K562 (cell line): Measurements from ENCODE around the gene ZFYVE28. TPM values are rescaled to one million over a fixed set of nuclear protein-coding genes. Genes with fewer than 3 reads are reported as not detected.

Source experiments
- ATAC-seq: fragments of 200-7000 bp; cut with Tn5 transposase; 3 replicates; pipeline ENCODE4 v1.9.1; 2020; ENCODE audit warnings: moderate library complexity
- BruUV-seq: library from RNA; stranded (reverse); fragments of 400-500 nt; replicated peaks from 2 replicates; lab custom pipeline; 2021; lab: Mats Ljungman, UMichigan
- CTCF ChIA-PET: fragments of 300-600 bp; formaldehyde crosslinking; extraction: SDS; loops from one replicate; lab custom pipeline; 2021; ENCODE audit warnings: low intra/inter-chr PET ratio; lab: Yijun Ruan, JAX
- POLR2A ChIA-PET: fragments of 300-600, 350-650 bp; sonication (Branson Sonifier 250); formaldehyde crosslinking; extraction: SDS; loops from one replicate; lab custom pipeline; 2021; ENCODE audit warnings: antibody characterized with exemption, inconsistent platforms; lab: Yijun Ruan, JAX
- DNase-seq, 4 experiments: peaks; one replicate each; pipeline versions ENCODE4 v3.0.0 to v3.0.0-alpha.2; 2011 to 2018; ENCODE audit warnings: low spot score in 3 of 4, mixed read lengths in 3 of 4; ENCODE audit errors: extremely low read depth in 1 of 4
- FAIRE-seq: peaks from 2 replicates; lab custom pipeline; 2011; peaks lifted over from hg19 to GRCh38; lab: Jason Lieb, UNC
- H2AFZ ChIP-seq: 2 replicates; pipeline ENCODE4 v1.6.0; 2011; ENCODE audit warnings: low read depth, low read length, control low read depth, inconsistent platforms
- H3K27ac ChIP-seq: fragments of 200-600 bp; 3 replicates; pipeline ENCODE4 v1.8.0; 2011; ENCODE audit warnings: low read depth, mild to moderate bottlenecking, control low read depth, inconsistent platforms, low read length, moderate library complexity, mixed read lengths; ENCODE audit errors: extremely low read depth
- H3K27me3 ChIP-seq, 2 experiments: fragments of 300-600 bp in 1 of 2; 2 replicates in 1 of 2; 3 replicates in 1 of 2; pipeline versions ENCODE4 v1.6.0 to v1.8.0; 2011; ENCODE audit warnings: inconsistent platforms in 2 of 2, low read length in 2 of 2, mild to moderate bottlenecking in 1 of 2, mixed read lengths in 1 of 2, moderate library complexity in 1 of 2; ENCODE audit not compliant: control insufficient read depth in 2 of 2, insufficient read depth in 2 of 2
- H3K36me3 ChIP-seq: fragments of 300-600 bp; 3 replicates; pipeline ENCODE4 v1.8.0; 2011; ENCODE audit warnings: mild to moderate bottlenecking, low read length, inconsistent platforms; ENCODE audit not compliant: control insufficient read depth, insufficient read depth
- H3K4me1 ChIP-seq, 2 experiments: fragments of 200-600 bp in 1 of 2; replicated peaks in 1 of 2; 2 replicates in 1 of 2; 3 replicates in 1 of 2; pipeline versions ENCODE4 v1.5.1 to v1.8.0; 2011; ENCODE audit warnings: inconsistent platforms in 2 of 2, low read length in 2 of 2, mild to moderate bottlenecking in 1 of 2, mixed read lengths in 1 of 2, moderate library complexity in 1 of 2; ENCODE audit not compliant: control insufficient read depth in 2 of 2, insufficient read depth in 2 of 2
- H3K4me2 ChIP-seq: 2 replicates; pipeline ENCODE4 v1.6.1; 2011; ENCODE audit warnings: low read length, control low read depth, inconsistent platforms, mixed read lengths; ENCODE audit not compliant: insufficient read depth
- H3K4me3 ChIP-seq: fragments of 200-600 bp; sonication (generic), shearing (Covaris generic); 2 replicates; pipeline ENCODE4 v1.5.1; 2016; ENCODE audit warnings: control low read depth, inconsistent platforms
- H3K79me2 ChIP-seq: fragments of 200-600 bp; 3 replicates; pipeline ENCODE4 v1.8.0; 2011; ENCODE audit warnings: low read length, inconsistent platforms; ENCODE audit not compliant: control insufficient read depth, insufficient read depth
- H3K9ac ChIP-seq, 2 experiments: 2 replicates each; pipeline versions ENCODE4 v1.6.0 to v1.6.1; 2011; ENCODE audit warnings: low read depth in 2 of 2, low read length in 2 of 2, control low read depth in 1 of 2, inconsistent platforms in 1 of 2, mild to moderate bottlenecking in 1 of 2, mixed read lengths in 1 of 2; ENCODE audit not compliant: insufficient read depth in 1 of 2
- H3K9me1 ChIP-seq: one replicate; pipeline ENCODE4 v1.6.0; 2011; ENCODE audit warnings: inconsistent platforms, mild to moderate bottlenecking, low read length, moderate library complexity; ENCODE audit not compliant: control insufficient read depth, insufficient read depth
- H3K9me3 ChIP-seq: replicated peaks from 2 replicates; pipeline ENCODE4 v1.5.1; 2011; ENCODE audit warnings: low read depth, low read length, inconsistent platforms; ENCODE audit not compliant: control insufficient read depth, insufficient read depth
- H4K20me1 ChIP-seq: replicated peaks from 2 replicates; pipeline ENCODE4 v1.6.1; 2011; ENCODE audit warnings: low read length, inconsistent platforms, mixed read lengths; ENCODE audit not compliant: control insufficient read depth, insufficient read depth
- BACH1 ChIP-seq: fragments of 200-800 bp; sonication (Bioruptor generic); IDR thresholded peaks from 2 replicates; pipeline ENCODE4 v1.6.1; 2016; ENCODE audit warnings: missing genetic modification characterization, missing compliant biosample characterization
- EZH2 ChIP-seq: IDR thresholded peaks from 2 replicates; pipeline ENCODE4 v1.6.1; 2012; ENCODE audit warnings: low read depth, mild to moderate bottlenecking, inconsistent platforms, low read length, borderline replicate concordance
- HIVEP1 ChIP-seq: fragments of 250-450 bp; sonication (Bioruptor Pico); IDR thresholded peaks from 2 replicates; pipeline ENCODE4 v1.4.0; 2020; ENCODE audit warnings: mild to moderate bottlenecking
- MCM3 ChIP-seq: fragments of 450-650 bp; IDR thresholded peaks from 2 replicates; pipeline ENCODE4 v1.6.1; 2016
- MTA2 ChIP-seq: fragments of 450-650 bp; IDR thresholded peaks from 2 replicates; pipeline ENCODE4 v1.6.1; 2016; ENCODE audit warnings: low read depth
- PHF21A ChIP-seq: fragments of 450-650 bp; IDR thresholded peaks from 2 replicates; pipeline ENCODE4 v1.6.1; 2017; ENCODE audit warnings: low read depth, borderline replicate concordance
- POLR2G ChIP-seq: fragments of 200-400 bp; formaldehyde crosslinking; IDR thresholded peaks from 2 replicates; pipeline ENCODE4 v1.6.1; 2017; ENCODE audit warnings: low read depth, mild to moderate bottlenecking, antibody characterized with exemption, low read length, moderate library complexity
- ZNF224 ChIP-seq: sonication (generic); formaldehyde crosslinking; IDR thresholded peaks from 2 replicates; pipeline ENCODE4 v1.8.0; 2022; ENCODE audit warnings: mild to moderate bottlenecking, missing genetic modification reagents
- WGBS: fragments of 100-300 bp; shearing (Covaris generic); methylation state at CpG from one replicate; pipeline ENCODE4 v1.1.6; 2016; ENCODE audit warnings: low coverage, mixed read lengths; ENCODE audit not compliant: insufficient coverage; ENCODE audit errors: missing lambda C conversion rate; 5-methylcytosine and 5-hydroxymethylcytosine counted together
- in situ Hi-C: fragments of 300-500 bp; cut with MboI; formaldehyde crosslinking; loops from 4 replicates; pipeline ENCODE4 v1.15.0; 2018; ENCODE audit warnings: inconsistent platforms, mixed read lengths
- intact Hi-C: fragments of 100-400 bp; cut with micrococcal nuclease; formaldehyde crosslinking; loops from 2 replicates; pipeline ENCODE4 v1.14.2; 2022
- polyA plus RNA-seq, 8 experiments: library from polyadenylated mRNA; depleted of rRNA in 4 of 8; stranded (reverse) in 5 of 8; unstranded in 3 of 8; fragments of >200 nt; fragmentation: Nextera tagmentation in 2 of 8; fragmentation: Illumina TruSeq in 1 of 8; extraction: Ambion mirVana in 2 of 8; extraction: Trizol in 1 of 8; gene quantifications; 2 replicates each; pipeline versions ENCODE4 v1.2.1 to v1.2.3, GENCODE V29; 2011 to 2014; ENCODE audit warnings: inconsistent platforms in 1 of 8, missing spikeins in 1 of 8
- total RNA-seq, 7 experiments: library from RNA; depleted of rRNA in 6 of 7; stranded (reverse); fragments of >200 nt in 6 of 7; fragmentation: Illumina TruSeq in 2 of 7; extraction: Trizol in 2 of 7; gene quantifications; 2 replicates each; pipeline versions ENCODE4 v1.2.1 to v1.2.3, GENCODE V29; 2011 to 2021; ENCODE audit warnings: low replicate concordance in 1 of 7

ZFYVE28 gene
- total and polyA plus RNA-seq, 9 of the 15 experiments (the other 6 are each of a cell fraction or from before 2014, with no cell fraction given) = 1.3 to 24.8 (median 8.9) TPM

GRCh38 chr4:2303121-2303685 is 115.2 kb downstream of the ZFYVE28 start:
- TF ChIP-seq MCM3 (no peak), POLR2G (peak; percentile 5; the same call in 1 of the 2 replicates), PHF21A (no peak)
- no peak overlapping the region for H3K4me2 ChIP-seq
- WGBS = 94% methylated on average over 8 of the region's 19 CpGs
- ChIA-PET POLR2A (interaction anchor here (0.6 kb wide), 2 partner anchors 91 to 700 kb away, joined by 3 to 4 read pairs; no protein-coding TSS in a partner anchor), CTCF (no interaction called here)
- peaks cover 0 to 40% of the 10 kb centered on the region in 2 experiments; a peak in 2 of 5 replicates for H3K4me1 ChIP-seq
- H3K9me1 ChIP-seq = no peaks in the 10 kb centered on the region
- BruUV-seq = no TSS peak
- FAIRE-seq = no peak
- in situ Hi-C loops = no loop called here
- no peak for ATAC-seq
- DNase-seq = no peak
- H3K79me2 ChIP-seq = no peaks in the 10 kb centered on the region
- H2AFZ ChIP-seq = no peak overlapping the region
- H3K27ac ChIP-seq = no peak overlapping the region
- no peaks in the 10 kb centered on the region for H3K27me3 ChIP-seq
- intact Hi-C loops = no loop called here
- H3K9ac ChIP-seq = no peak overlapping the region; a peak in 1 of 4 replicates
- H3K36me3 ChIP-seq = no peaks in the 10 kb centered on the region
- no peaks in the 10 kb centered on the region; the same call in 1 of the 2 replicates for H3K9me3 ChIP-seq
- no peaks in the 10 kb centered on the region for H4K20me1 ChIP-seq
- no peak overlapping the region for H3K4me3 ChIP-seq

GRCh38 chr4:2302387-2303119 is 115.9 kb downstream of the ZFYVE28 start:
- Histone ChIP-seq H4K20me1 (no peaks in the 10 kb centered on the region), H3K27me3 (no peaks in the 10 kb centered on the region), H3K9ac (no peak overlapping the region), H3K36me3 (peaks cover under 1% of the 10 kb centered on the region; the same call in 1 of the 3 replicates), H3K9me1 (no peaks in the 10 kb centered on the region), H3K4me3 (no peak overlapping the region), H2AFZ (no peak overlapping the region), H3K27ac (no peak overlapping the region), H3K79me2 (no peaks in the 10 kb centered on the region), H3K4me1 (peaks cover 0 to 47% of the 10 kb centered on the region in 2 experiments; a peak in 3 of 5 replicates)
- BruUV-seq = no TSS peak
- DNase-seq = no peak
- intact Hi-C loops = no loop called here
- in situ Hi-C loops = no loop called here
- CTCF ChIA-PET = no interaction called here
- whole genome bisulfite sequencing = 82% methylated on average over 20 of the region's 28 CpGs
- no peak for FAIRE-seq
- TF ChIP-seq MTA2 = no peak
- no peak for TF ChIP-seq BACH1 (tag)
- TF ChIP-seq EZH2 = no peak
- TF ChIP-seq ZNF224 (CRISPR knock-in tag) = no peak
- TF ChIP-seq HIVEP1 (CRISPR knock-in tag) = no peak
- TF ChIP-seq, all 486 proteins: peak for 0
- ATAC-seq = no peak
- Histone ChIP-seq H3K4me2 (no peak overlapping the region), H3K9me3 (no peaks in the 10 kb centered on the region; the same call in 1 of the 2 replicates)
- POLR2A ChIA-PET = interaction anchor here (0.6 kb wide), 1 partner anchor 699 kb away, joined by 4 read pairs; no protein-coding TSS in a partner anchor
